Suprapubic skin (tissue), 3 donors: ENCODE measurements around the gene MYMK.

Experiments
- CTCF ChIP-seq, 2 donors: fragments of 200-600 bp in 1 of 2; fragments of 450-650 bp in 1 of 2; sonication (generic) in 1 of 2; IDR thresholded peaks; one replicate each; pipeline ENCODE4 v1.5.1; 2016 to 2019; ENCODE audit warnings: antibody characterized with exemption in 2 of 2, mild to moderate bottlenecking in 1 of 2, moderate library complexity in 1 of 2
- EP300 ChIP-seq: sonication (generic); formaldehyde crosslinking; IDR thresholded peaks from one replicate; pipeline ENCODE4 v1.6.1; 2017; ENCODE audit warnings: antibody characterized with exemption

DNA sequence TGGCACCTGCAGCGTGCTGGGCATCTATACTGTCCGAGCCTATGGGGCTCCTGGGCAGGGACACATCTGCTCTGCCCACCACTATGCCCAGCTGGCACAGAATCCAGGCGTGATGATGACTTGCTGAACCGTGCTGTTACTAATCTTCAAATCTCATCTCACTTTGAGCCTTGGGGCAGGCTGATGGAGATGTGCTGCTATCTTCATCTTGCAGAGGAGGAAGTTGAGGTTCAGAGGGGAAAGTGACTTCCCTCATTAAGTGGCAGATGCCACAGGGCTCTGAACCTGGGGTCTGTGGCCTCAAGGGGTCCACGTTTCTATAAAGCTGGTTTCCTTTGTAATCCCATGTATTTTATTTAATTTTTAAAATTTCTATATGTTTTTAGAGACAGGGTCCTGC, 50.5 kb downstream of the MYMK start:
- TF ChIP-seq CTCF (IDR thresholded peaks at IDR 0.05) (no peak), EP300 (no peak)
